OCI-LY1 (cell line): ENCODE data around the gene PPIL6.

ENCODE experiments used
- CTCF ChIP-seq: fragments of 200-600 bp; sonication (generic), shearing (Covaris generic); IDR thresholded peaks from 2 replicates; pipeline ENCODE4 v1.5.1; 2017; ENCODE audit warnings: mild to moderate bottlenecking, antibody characterized with exemption, low read length, moderate library complexity, mixed read lengths
- EZH2 ChIP-seq: fragments of 200-600 bp; sonication (generic), shearing (Covaris generic); IDR thresholded peaks from 2 replicates; pipeline ENCODE4 v1.8.0; 2017; ENCODE audit warnings: borderline replicate concordance, mixed run types, mild to moderate bottlenecking, antibody characterized with exemption, low read length, moderate library complexity, mixed read lengths

GRCh38 chr6:109477725-109478124 is 37.3 kb upstream of the PPIL6 start:
- TF ChIP-seq CTCF (no peak), EZH2 (no peak)
